Stimulated activated memory B cell treated with anti-CD40 and anti-IgM and Interleukin-4, amounts not matched to agents 10 μg/mL and 1 μg/mL and 100 μg/mL, for 72 hours (primary cell): ENCODE results near the gene BET1.

Experiments used
- ATAC-seq: fragments of 150-1000 bp; cut with Tn5 transposase; 2 replicates; pipeline ENCODE4 v1.10.0; 2021
- H3K27ac Mint-ChIP-seq: one replicate; pipeline ENCODE4 v1.8.0; 2022; ENCODE audit warnings: mild to moderate bottlenecking, mixed read lengths
- H3K27me3 Mint-ChIP-seq: one replicate; pipeline ENCODE4 v1.8.0; 2022; ENCODE audit warnings: mixed read lengths
- H3K36me3 Mint-ChIP-seq: one replicate; pipeline ENCODE4 v1.8.0; 2022; ENCODE audit warnings: mixed read lengths
- H3K4me1 Mint-ChIP-seq: one replicate; pipeline ENCODE4 v1.8.0; 2022; ENCODE audit warnings: mixed read lengths
- H3K4me3 Mint-ChIP-seq: one replicate; pipeline ENCODE4 v1.8.0; 2022; ENCODE audit warnings: mild to moderate bottlenecking, moderate library complexity, mixed read lengths
- H3K9me3 Mint-ChIP-seq: one replicate; pipeline ENCODE4 v1.8.0; 2022; ENCODE audit warnings: mixed read lengths

The BET1 gene

DNA sequence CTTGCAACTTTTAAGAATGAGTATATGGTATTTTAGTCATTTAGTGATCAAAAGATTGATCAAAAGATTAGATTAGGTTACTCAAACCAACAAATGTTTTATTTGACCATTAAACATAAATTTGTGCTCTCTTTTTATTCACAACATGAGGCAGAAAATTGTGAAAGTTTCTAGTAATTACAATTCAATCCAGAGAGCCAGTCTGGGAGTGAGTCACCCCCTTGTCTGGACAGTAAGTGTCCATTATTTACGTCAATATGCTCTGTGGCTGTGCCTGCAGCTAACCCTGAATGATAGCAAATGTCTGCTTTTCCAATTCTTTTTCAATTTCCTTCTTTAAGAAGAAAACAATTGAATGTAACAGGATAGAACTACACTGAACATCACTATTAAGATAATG, 54.7 kb downstream of the BET1 start:
- Mint-ChIP-seq H3K4me1 (no peaks in the 10 kb centered on the region), H3K27ac (no peak overlapping the region), H3K36me3 (peaks cover 6% of the 10 kb centered on the region), H3K4me3 (no peak overlapping the region), H3K27me3 (no peaks in the 10 kb centered on the region), H3K9me3 (peaks cover 3% of the 10 kb centered on the region)
- no peak for ATAC-seq

GRCh38 chr7:93948873-93949272, 55.3 kb downstream of the BET1 start:
- Mint-ChIP-seq H3K4me3 (no peak overlapping the region), H3K27ac (no peak overlapping the region), H3K36me3 (peaks cover 6% of the 10 kb centered on the region), H3K4me1 (no peaks in the 10 kb centered on the region), H3K27me3 (no peaks in the 10 kb centered on the region), H3K9me3 (peaks cover 3% of the 10 kb centered on the region)
- no peak for ATAC-seq

DNA sequence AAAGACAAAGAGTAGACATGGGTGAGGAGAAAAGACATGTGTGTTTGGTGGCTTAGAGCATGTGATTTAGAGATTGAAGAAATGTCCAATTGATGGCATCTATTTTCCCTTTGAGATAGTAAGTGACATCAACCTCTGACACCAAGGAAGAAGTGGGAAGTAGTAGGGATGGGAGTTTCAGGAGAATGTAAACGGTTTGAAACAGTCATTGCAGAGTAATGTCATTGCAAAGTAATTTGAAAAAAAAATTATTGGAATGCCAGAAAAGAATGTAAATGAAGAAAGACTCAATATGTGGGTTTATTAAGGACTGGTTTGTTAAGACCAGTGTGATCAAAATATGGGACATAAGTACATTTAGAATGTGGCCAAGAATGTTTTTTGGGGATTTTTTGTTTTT, 56.0 kb downstream of the BET1 start:
- Mint-ChIP-seq H3K27ac (no peak overlapping the region), H3K9me3 (peaks cover 3% of the 10 kb centered on the region), H3K36me3 (peaks cover 4% of the 10 kb centered on the region), H3K27me3 (no peaks in the 10 kb centered on the region), H3K4me1 (peaks cover 4% of the 10 kb centered on the region), H3K4me3 (no peak overlapping the region)
- no peak for ATAC-seq

DNA sequence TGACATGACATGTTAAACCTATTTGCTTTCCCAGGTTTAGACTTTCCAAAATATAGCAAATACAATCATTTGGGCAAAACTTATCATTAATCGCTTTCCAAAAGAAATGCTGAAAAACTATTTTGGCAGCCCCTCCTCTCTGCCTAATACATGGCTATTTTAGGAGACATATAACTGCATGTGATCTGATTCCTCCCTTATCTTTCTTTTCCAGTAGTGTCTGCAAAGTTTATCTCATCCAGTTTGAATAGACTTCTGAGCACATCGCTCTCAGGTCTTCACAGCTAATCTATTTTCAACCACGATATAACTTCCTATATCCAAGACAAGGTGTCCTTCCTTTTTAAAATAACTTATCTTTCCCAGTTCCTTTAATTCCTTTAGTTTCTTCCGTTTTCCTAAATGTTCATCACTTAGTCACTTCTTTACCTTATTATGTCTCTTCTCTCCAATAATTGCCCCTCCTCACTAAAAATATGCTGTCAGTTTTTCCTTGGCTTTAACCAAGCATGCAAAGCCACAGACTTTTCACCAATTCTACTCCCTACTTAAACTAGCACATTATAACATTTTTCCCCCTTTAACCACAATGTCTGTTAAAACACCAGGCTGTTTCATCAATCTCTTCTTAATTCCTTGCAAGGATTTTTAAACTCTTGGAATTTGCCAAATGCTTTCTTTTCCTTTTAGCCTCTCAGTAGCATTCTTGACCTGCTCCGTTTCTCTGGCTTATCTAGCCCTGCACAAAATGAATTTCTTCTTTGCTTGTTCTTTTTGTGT, 58.2 kb downstream of the BET1 start:
- Mint-ChIP-seq H3K4me1 (peaks cover 6% of the 10 kb centered on the region), H3K4me3 (no peak overlapping the region), H3K9me3 (peaks cover 3% of the 10 kb centered on the region), H3K27me3 (no peaks in the 10 kb centered on the region), H3K36me3 (no peaks in the 10 kb centered on the region), H3K27ac (no peak overlapping the region)
- ATAC-seq, result no peak

DNA sequence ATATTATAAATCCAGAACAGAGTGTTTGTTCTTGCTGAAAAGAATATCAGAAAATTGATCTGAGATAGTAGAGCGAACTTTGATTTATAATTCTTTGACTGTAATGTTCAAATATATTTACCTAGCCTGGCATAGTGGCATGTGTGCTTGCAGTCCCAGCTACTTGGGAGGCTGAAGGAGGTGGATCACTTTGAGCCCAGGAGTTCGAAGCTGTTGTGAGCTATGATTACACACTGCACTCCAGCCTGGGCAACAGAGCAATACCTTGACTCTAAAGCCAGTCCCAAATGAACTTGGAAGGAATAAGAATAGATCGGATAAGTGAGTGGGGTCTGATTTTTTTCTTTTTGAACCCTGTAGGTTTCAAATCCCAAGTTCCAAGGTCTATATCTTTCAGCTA, 59.1 kb downstream of the BET1 start:
- Mint-ChIP-seq H3K4me3 (no peak overlapping the region), H3K36me3 (no peaks in the 10 kb centered on the region), H3K9me3 (peaks cover 3% of the 10 kb centered on the region), H3K27ac (no peak overlapping the region), H3K4me1 (peaks cover 15% of the 10 kb centered on the region), H3K27me3 (no peaks in the 10 kb centered on the region)
- no peak for ATAC-seq

DNA sequence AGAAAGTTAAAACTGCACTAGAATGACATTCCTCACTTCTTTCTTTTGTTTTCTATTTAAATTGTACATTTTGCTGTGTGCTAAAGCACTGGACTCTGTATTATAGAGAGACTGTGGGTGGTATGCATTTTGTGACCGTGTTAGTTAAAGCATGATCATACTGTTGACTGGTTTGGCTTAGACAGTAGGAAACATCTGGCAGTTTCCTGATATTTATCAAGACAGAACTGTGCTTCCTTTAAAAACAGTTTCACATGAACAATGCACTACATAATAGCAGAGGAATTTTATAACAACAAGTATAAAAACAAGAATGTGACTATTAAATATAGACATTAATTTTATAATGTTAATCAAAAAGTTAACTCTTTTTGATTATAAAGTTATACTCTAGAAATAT, 59.5 kb downstream of the BET1 start:
- Mint-ChIP-seq H3K27me3 (no peaks in the 10 kb centered on the region), H3K27ac (no peak overlapping the region), H3K9me3 (peaks cover 3% of the 10 kb centered on the region), H3K4me1 (peaks cover 19% of the 10 kb centered on the region), H3K36me3 (no peaks in the 10 kb centered on the region), H3K4me3 (no peak overlapping the region)
- no peak for ATAC-seq

DNA sequence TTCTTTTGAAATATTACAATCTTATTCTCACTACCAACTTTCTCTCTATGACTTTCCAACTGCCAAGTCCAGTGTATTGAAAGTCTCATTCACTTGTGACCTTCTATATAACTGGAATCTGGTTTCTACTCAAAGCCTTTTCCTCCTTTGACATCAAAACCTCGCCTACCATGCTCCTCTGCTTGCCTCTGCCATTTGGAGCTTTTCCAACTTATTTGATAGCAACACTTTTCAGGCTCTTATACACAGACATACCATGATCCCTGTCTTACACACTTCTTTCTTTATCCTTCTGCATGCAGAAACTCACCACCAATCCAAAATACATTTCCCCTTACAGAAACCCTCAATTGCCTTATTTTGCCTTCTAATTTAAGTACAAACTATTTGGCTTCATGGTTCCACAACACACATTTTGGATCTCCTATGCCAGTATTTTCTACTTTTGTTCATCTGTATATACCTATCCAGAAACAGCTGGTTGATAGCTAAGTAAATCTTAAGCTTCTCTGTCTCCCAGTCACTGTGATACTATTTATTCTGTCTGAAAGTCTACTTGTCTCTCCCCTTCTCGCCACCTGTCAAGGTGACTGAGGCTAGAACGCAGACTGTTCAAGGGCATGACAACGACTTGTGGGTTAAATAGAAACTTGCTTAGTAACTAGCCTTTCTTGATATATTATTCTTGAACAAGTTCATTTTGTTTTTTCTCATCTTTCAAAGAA, 60.2 kb downstream of the BET1 start:
- Mint-ChIP-seq H3K27ac (no peak overlapping the region), H3K36me3 (no peaks in the 10 kb centered on the region), H3K9me3 (peaks cover 3% of the 10 kb centered on the region), H3K27me3 (no peaks in the 10 kb centered on the region), H3K4me1 (peaks cover 20% of the 10 kb centered on the region), H3K4me3 (no peak overlapping the region)
- no peak for ATAC-seq
